CD1c-positive myeloid dendritic cell (primary cell): ENCODE results near the gene MYO1F.
"Not testable (repeated sequence)": the region's sequence is repeated elsewhere in the genome, so short reads cannot be mapped to it uniquely, and the experiment has no call there.

Experiments
- DNase-seq: peaks from one replicate; pipeline ENCODE4 v3.0.0-alpha.2; 2016; ENCODE audit errors: extremely low spot score

Gene MYO1F

DNA sequence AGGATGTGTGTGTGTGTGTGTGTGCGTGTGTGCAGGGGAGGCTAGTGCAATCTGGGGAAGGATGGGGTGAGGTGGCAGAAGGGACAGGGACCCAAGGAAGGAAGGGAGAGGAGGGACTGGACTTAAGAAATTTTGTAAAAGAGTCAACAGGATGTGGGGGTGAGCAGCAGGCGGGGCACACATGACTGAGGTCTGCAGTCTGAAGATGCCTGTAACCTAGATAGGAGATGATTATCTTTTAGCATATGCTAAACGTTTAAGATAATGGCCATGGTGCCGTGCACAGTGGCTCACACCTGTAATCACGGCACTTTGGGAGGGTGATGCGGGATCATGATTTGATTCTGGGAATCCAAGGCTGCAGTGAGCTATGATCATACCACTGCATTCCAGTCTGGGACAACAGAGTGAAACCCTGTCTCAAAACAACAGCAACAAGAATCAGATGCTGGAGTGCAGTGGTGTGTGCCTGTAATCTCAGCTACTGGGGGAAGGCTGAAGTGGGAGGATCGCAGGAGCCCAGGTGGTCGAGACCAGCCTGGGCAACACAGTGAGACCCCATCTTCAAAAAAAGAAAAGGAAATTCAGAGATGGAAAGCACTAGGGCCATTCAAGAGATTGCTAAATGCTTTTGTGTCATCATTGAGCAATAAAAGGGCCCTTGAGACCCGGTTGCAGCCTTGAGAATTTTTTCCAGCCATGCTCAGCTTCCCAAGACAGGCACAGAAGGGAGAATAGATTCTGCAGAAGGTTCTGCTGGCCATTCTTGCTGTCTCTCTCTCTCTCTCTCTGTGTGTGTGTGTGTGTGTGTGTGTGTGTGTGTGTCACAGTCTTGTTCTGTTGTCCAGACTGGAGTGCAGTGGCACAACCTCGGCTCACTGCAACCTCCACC, 59.4 kb downstream of the MYO1F start:
- DNase-seq = peak; percentile 63

DNA sequence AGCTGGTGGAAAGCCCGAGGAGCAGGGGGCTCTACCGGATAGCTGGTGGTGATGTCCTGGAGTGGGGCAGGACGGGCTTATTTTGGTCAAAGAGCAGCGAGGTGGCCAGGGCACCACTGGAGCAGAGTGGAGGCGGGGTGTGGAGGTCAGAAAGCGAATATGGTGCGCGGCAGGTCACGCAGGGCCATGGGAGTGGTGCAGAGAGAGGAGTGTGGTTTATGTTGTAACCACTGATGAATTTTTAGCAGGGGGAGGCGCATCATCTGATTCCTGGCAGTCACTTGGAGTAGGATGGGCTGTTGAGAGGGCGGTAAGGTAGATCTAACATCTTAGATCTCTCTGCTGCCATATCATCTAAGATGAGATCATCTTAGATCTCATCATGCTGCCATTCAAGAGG, 61.9 kb downstream of the MYO1F start:
- DNase-seq = peak; percentile 86

DNA sequence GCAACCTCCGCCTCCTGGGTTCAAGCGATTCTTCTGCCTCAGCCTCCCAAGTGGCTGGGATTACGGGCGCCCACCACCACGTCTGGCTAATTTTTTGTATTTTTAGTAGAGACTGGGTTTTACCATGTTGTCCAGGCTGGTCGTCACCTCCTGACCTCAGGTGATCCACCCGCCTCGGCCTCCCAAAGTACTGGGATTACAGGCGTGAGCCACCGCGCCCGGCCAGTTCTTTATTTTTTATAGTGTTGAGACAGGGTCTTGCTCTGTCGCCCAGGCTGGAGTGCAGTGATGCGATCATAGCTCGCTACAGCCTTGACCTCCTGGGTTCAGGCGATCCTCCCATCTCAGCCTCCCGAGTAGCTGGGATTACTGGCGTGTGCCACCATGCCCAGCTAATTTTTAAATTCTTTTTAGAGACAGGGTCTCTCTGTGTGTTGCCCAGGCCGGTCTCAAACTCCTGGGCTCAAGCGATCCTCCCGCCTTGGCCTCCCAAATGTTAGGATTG, 62.7 kb downstream of the MYO1F start:
- not testable (repeated sequence) for DNase-seq

DNA sequence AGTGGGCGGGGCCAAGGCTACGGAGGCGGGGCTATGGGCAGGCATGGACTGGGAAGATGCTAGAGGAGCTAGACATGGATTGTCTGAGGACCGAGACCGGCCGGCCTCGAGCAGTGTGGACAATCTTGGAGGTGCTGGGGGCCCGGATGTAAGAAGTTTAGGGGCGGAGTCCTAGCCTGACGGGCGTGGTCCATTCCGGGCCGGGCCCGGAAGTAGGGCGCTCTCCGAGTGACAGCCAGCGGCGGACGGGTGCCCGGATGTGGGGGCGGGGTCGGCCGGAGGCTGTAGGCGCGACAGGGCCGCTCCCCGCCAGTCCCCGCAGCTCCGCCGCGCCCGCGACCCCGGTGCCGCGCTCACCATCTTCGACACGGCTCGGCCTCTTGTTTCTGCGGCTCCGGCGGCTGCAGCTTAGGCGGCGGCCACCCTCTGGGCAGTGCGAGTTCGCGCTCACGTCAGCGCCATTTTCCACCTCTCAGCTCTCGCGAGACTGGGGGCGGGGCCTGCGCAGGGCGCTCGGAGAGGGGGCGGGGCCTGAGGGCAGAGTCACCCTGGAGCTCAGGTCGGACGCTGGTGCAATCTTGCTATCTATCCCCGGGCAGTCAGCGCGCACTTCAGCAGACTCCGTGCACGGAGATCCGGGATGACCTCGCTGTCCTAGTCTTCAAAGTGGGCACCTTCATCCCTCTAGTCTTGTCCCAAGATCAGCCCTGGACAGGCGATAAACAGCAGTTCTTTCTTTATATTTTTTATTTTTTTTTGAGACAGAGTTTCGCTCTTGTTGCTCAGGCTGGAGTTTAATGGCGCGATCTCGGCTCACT, 63.3 kb downstream of the MYO1F start, which contains the start of gene ZNF414:
TSS of gene ZNF414 (minus strand) at position 481 of the 818 bp plus-strand sequence. CDS start at position 360, 121 bp downstream.
- peak; percentile 97 for DNase-seq

DNA sequence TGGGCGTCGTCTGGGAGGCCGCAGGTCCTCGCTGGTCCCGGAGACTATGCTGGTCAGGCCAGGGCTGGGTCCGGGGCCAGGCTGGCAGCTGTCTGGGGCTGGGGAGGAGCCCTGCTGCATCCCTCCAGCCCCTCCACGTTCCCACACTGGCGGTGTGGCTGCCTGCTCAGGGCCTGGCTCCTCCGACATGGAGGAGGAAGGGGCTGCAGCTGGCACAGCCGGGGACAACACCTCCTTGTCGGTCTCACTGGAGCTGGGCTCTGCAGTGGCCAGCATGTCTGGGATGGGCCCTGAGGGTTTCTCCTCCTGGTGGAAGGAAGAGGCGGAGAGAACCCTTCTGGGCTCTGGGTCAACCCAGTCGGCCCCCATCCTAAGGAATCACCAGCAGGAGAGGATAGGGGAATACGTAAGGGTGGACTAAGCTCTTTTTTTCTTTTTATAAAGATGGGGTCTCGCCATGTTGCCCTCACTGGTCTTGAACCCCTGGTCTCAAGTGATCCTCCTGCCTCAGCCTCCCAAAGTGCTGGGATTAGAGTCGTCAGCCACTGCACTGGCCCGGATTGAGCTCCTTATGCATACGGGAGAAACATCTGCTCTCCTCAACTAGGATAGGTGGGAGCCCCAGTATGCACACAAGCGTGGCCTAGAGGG, 64.1 kb downstream of the MYO1F start:
- DNase-seq = no peak

DNA sequence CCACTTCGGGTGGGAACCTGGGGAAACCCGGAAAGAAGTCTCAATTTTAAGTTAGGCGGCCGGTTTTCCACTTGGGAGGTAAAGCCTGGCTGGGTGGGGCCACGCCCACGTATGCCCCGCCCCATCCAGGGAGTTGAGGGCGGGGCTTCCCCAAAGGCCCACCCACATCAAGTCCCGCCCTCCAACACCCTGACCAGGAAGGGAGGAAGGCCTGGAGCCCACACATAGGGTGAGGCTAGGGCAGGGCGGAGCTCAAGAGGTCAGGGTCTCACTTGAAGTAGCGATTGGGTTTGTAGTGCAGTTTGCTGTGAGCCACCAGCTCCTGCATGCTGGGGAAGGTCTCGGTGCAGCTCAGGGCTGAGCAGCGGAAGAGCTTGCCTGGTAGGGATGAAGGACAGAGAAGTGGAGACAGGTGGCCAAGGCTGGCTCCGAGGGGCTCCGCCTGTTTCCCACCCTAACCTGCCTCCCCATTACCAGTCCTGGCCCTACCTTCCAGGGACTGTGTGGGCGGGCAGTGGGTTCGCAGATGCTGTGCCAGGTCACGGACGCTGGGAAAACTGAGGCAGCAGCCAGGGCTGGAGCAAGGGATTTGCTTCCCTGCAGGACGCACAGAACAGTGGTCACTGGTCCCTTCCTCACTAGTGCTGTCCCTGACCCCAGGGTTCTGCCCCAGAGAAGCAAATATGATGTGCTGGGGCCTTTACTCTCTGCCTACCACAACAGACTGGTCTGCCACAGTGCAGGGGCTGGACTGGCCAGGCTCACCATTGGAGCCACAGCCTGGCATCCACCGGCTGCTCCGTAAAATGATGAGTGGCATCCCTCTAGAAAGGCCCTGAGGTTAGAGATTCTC, 64.9 kb downstream of the MYO1F start:
- DNase-seq = peak; percentile 50

DNA sequence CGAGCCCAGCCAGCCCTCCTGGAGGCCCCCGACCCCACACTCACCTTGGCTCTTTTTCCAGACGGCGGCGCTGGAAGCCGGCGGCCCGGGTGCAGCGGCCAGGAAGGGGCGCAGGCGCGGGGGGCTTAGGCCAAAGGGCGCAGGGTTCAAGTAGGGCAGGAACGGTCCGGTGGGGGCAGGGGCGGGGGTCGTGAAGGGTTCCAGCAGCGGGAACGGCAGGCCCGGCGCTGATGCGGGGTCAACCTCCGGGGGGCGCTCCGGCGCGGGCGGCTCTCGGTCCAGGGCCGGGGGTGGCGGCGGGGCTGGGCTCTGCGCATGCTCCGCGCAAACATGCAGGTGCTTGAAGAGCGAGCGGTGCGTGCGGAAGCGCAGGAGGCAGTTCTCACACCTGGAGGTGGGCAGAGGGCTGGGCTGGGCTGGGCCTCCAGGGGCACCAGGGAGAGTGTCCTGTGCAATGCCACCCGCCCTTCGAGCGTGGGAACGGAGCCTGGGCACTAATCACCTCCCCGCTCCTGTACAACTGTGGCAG, 65.6 kb downstream of the MYO1F start:
- no peak for DNase-seq

DNA sequence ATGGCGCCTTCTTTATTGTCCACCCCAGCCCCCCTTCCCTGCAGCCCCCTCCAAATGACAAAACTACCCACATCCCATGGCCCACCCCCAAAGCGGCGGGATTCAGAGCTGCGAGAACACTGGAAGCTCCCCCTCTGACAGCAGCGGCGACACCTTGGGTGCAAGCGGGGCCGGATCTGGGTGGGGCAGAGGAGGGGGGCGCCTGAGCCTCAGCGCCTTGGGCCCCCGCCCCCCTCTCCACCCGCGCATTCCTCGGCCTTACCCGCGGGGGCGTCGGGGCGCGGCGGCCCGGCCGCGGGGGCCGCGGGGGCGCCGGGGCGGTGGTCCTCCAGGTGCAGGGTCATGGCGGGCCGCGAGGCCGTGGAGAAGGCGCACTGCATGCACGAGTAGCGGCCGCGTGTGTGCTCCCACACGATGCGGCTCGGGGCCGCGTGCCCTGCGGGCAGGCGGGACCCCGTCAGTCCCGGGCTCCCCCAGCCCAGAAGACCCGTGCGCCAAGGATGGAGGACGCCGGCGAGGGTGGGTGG, 66.6 kb downstream of the MYO1F start:
- no peak for DNase-seq

DNA sequence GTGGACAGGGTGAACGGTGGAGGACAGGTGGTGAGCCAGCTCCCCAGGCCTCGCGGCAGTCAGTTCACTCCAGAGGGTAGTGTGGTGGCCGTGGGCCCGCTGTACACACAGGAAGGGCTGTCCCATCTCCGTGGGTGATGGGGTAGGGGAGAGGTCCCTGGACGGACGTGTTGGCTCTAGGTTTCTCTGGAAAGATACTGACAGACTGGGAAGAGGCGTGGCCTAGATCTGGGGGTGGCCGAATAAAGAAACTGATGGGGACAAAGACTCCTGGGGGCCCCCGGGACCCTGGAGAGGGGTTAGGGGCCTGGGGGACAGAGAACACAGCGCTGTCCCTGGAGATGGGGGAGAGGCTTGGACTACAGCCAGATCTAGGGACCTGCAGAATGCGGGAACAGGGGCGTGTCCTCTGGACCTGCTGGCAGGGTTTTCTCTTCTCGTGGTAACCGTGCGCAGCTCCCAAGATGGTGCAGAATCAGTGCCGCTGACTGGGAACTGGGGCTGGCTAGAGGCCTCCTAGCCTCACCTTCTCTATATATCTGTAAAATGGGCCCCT, 70.8 kb downstream of the MYO1F start:
- no peak for DNase-seq

DNA sequence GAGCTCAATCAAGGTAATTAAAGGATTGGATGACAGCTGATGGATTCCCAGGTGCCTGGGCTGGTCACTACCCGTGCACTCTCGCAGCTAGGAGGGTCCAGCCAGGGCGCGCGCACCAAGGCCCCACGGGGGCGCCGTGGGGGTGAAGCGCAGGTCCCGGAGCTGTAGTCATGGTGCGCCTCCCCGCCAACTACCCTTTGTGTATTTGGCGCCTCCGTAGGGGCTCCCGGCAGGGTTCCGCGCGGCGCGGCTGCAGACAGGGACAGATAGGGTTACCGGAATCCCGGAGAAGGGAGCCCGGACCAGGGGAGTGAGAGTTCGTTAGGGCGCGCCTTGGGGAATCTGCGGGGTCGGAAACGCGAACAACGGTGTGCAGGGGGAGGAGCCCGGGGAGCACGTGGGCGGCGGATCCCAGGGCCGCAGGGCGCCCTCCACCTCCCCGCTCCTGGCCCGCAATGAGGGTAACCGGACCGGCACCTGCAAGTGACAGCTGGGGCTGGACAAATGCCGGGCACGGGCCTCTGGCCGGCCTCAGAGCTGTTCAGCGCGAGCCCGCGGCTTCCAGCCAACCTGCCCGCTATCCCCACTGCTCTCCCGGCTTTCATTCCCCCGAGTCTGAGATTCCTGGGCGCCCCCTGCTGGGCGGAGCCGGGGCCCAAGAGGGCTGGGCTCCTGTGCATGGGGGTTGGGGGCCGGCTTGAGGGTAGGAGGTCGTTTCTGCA, 71.4 kb downstream of the MYO1F start:
- DNase-seq = peak; percentile 65

DNA sequence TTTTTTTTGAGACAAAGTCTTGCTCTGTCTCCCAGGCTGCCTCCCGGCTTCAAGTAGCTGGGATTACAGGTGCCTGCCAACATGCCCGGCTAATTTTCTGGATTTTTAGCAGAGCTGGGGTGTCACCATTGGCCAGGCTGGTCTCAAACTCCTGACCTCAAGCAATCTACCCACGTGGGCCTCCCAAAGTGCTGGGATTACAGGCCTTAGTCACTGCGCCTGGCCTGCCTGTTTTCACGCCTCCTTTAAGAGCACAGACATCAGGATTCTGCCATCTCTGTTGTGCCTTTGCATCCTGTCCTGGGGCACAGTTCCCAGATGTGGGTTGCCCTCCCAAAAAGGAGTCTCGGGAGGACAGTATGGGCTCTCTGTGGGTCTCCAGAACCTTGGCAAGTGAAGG, 72.3 kb downstream of the MYO1F start:
- no peak for DNase-seq

DNA sequence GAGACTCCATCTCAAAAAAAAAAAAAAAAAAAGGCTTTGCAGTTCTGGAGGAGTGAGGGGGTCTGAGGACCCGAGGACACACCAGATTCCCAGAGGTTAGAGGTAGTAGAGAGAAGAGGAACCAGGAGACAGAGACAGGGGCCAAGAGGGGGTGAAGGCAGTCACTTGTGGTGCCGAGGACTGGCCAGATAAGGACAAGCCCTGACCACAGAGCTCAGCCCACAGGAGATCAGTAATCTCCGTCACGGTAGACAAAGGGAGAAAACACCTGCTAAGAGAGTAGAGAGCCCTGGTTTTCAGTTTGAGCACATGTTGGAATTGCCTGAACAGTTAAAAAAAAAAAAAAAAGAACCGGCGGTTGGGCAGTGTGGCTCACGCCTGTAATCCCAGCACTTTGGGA, 73.1 kb downstream of the MYO1F start:
- DNase-seq = peak; percentile 43

DNA sequence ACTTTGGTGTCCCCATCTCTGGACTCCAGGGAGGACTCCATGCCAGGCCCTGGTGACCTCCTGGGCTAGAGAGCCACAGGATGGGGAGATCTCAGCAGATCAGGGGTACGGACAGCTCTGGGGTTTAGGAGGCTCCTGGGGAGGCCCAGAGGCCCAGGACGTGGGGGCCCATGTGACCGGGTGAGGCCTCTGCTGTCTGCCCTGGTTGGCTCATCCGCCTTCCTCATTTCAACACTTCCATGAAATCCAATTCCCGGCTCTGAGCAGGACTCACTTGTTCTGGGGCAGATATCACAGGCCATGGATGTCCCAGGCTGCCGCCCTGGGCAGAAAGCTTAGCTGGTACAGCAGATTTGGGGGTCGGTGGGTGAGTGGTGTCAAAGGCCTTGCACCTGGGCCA, 73.7 kb downstream of the MYO1F start:
- peak; percentile 66 for DNase-seq

DNA sequence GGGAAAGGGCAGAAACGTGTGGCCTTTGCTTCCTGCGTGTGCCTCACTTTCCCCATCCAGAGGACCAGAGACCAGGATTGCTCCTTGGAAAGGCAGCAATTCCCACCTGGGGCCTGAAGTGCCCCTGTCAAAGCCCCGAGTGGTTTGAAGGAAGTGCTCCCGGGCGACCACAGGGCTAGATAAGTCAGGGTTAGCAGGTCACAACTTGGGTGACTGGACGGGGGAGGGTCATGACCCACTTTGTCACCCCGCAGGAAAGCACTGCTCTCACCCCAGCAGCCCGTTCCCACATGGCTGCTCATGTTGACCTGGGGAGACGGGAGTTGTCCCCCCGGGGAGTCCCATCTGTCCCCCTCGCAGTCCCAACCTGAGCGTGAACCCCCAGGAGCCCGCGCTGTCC, 75.3 kb downstream of the MYO1F start:
- DNase-seq = peak; percentile 45

DNA sequence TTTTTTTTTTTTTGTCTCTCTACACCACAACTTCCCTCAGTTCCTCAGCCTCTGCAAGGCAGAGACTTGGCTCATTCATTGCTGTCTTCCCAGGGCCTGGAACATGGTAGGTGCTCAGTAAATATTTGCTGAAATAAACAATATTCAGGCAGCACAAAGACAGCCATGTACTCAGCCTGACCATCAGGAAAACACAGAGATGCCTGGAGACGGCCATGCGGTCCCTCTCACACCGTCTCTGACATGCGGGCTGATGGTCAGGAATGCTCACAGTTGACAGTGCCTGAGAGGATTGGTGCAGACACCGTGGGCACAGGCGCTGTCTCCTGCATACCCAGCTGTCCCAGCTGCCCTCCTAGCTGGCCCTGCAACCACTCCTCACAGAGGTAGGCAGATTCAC, 75.7 kb downstream of the MYO1F start:
- no peak for DNase-seq

DNA sequence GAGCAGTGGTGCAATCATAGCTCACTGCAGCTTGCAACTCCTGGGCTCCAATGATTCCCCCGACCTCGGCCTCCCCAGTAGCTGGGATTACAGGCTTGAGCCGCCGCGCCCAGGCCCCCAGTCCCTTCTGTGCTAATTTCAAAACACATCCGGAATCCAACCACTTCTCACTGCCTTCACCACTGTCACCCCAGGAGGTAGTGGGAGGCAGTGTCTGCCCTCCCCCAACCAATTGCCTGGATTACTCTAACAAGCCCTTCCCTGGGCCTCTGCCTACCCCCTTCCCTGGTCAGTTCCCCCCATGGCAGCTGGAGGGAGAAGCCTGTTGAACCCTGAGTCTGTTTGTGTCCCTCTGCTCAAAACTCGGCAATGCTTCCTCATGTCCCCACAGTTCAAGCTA, 77.1 kb downstream of the MYO1F start:
- DNase-seq = peak; percentile 66

DNA sequence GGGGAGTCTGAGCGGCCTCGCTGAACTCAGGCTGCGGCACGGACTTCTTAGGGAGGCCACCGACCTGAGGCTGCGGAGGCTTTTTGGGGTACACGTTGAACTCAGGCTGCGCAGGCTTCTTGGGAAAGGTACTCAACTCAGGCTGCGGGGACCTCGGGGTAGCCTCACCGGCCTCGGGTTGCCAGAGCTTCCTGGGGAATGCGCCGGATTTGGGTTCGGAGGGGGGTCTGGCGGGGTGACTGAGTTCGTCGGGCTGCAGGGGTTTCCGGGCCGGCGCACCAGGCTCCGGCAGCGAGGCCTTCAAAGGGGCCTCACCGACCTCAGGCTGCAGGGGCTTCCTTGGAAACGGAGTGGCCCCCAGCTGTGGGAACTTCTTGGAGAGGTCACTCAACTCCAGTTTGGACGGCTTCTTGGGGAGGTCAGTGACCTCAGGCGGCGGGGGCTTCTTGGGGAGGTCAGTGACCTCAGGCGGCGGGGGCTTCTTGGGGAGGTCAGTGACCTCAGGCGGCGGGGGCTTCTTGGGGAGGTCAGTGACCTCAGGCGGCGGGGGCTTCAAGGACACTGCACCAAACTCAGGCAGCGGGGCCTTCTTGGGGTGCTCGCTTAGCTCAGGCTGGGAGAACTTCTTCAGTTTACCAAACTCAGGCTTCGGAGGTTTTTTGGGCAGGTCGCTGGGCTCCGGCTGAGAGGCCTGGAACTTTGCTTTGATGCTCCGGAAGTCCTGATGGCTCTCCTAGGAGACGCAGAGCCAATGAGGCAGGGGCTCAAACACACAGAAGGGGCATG, 78.0 kb downstream of the MYO1F start:
- no peak for DNase-seq

DNA sequence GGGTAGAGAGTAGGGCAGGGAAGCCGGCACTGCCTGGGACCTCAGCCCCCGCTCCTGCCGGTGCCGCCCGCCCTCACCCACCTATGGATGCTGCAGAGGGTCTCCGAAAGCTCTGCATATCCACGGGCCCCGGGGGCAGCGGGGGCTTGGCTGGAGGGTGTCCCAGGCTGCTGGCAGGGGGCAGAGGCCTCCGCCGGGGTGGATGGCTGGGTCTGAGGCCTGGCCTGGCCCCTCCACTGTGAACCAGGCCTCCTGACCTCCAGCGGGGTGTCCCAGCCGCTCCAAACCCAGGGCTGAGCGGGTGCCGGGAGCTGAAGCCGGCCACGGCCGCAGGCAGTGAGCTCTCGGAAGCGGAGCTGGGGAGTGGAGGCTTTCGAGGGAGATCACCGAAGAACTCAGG, 78.9 kb downstream of the MYO1F start:
- no peak for DNase-seq

DNA sequence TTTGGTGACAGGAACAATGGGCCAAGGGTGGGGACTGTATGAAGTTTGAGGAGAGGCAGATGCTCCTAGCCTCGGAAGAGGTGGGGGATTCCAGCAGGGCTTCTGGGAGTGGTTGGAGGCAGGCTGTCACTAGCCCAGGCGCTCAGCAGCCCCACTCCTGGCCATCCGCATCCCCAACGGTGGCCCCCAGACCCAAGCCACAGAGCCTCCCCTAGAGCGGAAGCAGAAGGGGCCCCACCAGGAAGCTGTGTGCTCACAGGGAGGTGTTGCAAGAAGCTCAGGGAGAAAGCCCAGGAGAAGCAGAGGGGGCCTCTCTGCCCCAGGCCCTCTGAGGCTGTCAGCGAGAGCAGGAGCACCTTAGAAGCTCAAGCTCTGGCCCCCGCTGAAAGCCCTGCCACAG, 83.1 kb downstream of the MYO1F start:
- peak; percentile 32 for DNase-seq
